Naive thymus-derived CD4-positive, alpha-beta T cell (primary cell): ENCODE measurements around the gene SPARC. TPM values are rescaled to one million over a fixed set of nuclear protein-coding genes. Genes with fewer than 3 reads are reported as not detected.
"Not testable (repeated sequence)": the region's sequence is repeated elsewhere in the genome, so short reads cannot be mapped to it uniquely, and the experiment has no call there.

Source experiments
- ATAC-seq: fragments of 150-1000 bp; cut with Tn5 transposase; 2 replicates; pipeline ENCODE4 v1.10.0; 2021; ENCODE audit warnings: mild to moderate bottlenecking, moderate library complexity
- CTCF ChIA-PET: fragments of 350-600 bp; sonication (Branson Sonifier 250); formaldehyde crosslinking; loops from one replicate; lab custom pipeline; 2021; ENCODE audit warnings: antibody characterized with exemption; lab: Charles Lee
- POLR2A ChIA-PET: fragments of 350-600 bp; sonication (Branson Sonifier 250); formaldehyde crosslinking; loops from one replicate; lab custom pipeline; 2021; ENCODE audit warnings: antibody characterized with exemption, inconsistent platforms; lab: Charles Lee
- DNase-seq, 9 donors: peaks; one replicate each; pipeline versions ENCODE4 v3.0.0 to v3.0.0-alpha.2; 2020 to 2022; ENCODE audit warnings: mixed read lengths in 1 of 9
- H3K27ac ChIP-seq: one replicate; pipeline ENCODE4 v1.7.0; 2013; ENCODE audit warnings: mild to moderate bottlenecking, low read depth, low read length, moderate library complexity
- H3K27me3 ChIP-seq, 2 donors: one replicate each; pipeline ENCODE4 v1.7.0; 2013; ENCODE audit warnings: low read length in 2 of 2, mild to moderate bottlenecking in 2 of 2, moderate library complexity in 2 of 2; ENCODE audit not compliant: control insufficient read depth in 2 of 2, insufficient read depth in 2 of 2
- H3K36me3 ChIP-seq, 3 experiments: 1 replicate in 2 of 3; 2 replicates in 1 of 3; pipeline ENCODE4 v1.7.0; 2013; ENCODE audit warnings: low read length in 3 of 3, mild to moderate bottlenecking in 3 of 3, moderate library complexity in 1 of 3; ENCODE audit not compliant: insufficient read depth in 3 of 3, control insufficient read depth in 2 of 3
- H3K4me1 ChIP-seq, 2 donors: one replicate each; pipeline ENCODE4 v1.7.0; 2013; ENCODE audit warnings: low read length in 2 of 2, mild to moderate bottlenecking in 2 of 2, moderate library complexity in 1 of 2; ENCODE audit not compliant: control insufficient read depth in 2 of 2, insufficient read depth in 2 of 2
- H3K4me3 ChIP-seq: 2 replicates; pipeline ENCODE4 v1.7.0; 2013; ENCODE audit warnings: mild to moderate bottlenecking, low read length
- H3K9me3 ChIP-seq, 3 experiments: 1 replicate in 2 of 3; 2 replicates in 1 of 3; pipeline ENCODE4 v1.7.0; 2013; ENCODE audit warnings: low read length in 3 of 3; ENCODE audit not compliant: control insufficient read depth in 2 of 3
- H3K27ac Mint-ChIP-seq, 9 donors: one replicate each; pipeline ENCODE4 v1.8.0; 2020 to 2022; ENCODE audit warnings: mixed read lengths in 9 of 9, mild to moderate bottlenecking in 8 of 9, moderate library complexity in 5 of 9, inconsistent platforms in 2 of 9
- H3K27me3 Mint-ChIP-seq, 5 donors: one replicate each; pipeline ENCODE4 v1.8.0; 2021 to 2022; ENCODE audit warnings: mixed read lengths in 5 of 5, mild to moderate bottlenecking in 1 of 5
- H3K36me3 Mint-ChIP-seq, 5 donors: one replicate each; pipeline ENCODE4 v1.8.0; 2020 to 2022; ENCODE audit warnings: mixed read lengths in 5 of 5, mild to moderate bottlenecking in 3 of 5, inconsistent platforms in 1 of 5
- H3K4me1 Mint-ChIP-seq, 7 donors: one replicate each; pipeline ENCODE4 v1.8.0; 2020 to 2022; ENCODE audit warnings: mixed read lengths in 7 of 7, mild to moderate bottlenecking in 3 of 7, inconsistent platforms in 1 of 7
- H3K4me3 Mint-ChIP-seq, 10 donors: one replicate each; pipeline ENCODE4 v1.8.0; 2020 to 2022; ENCODE audit warnings: mild to moderate bottlenecking in 10 of 10, mixed read lengths in 10 of 10, moderate library complexity in 6 of 10, inconsistent platforms in 2 of 10
- H3K9me3 Mint-ChIP-seq, 11 donors: one replicate each; pipeline ENCODE4 v1.8.0; 2020 to 2022; ENCODE audit warnings: mixed read lengths in 11 of 11, mild to moderate bottlenecking in 4 of 11, inconsistent platforms in 1 of 11, moderate library complexity in 1 of 11
- intact Hi-C, 2 donors: fragments of 100-400 bp; cut with micrococcal nuclease; formaldehyde crosslinking; loops; one replicate each; pipeline ENCODE4 v1.15.1; 2023
- polyA plus RNA-seq, 2 donors: library from polyadenylated mRNA; unstranded; fragments of 300-500 nt; fragmentation: Illumina TruSeq; gene quantifications; one replicate each; pipeline ENCODE4 v1.2.3, GENCODE V29; 2021
- total RNA-seq, 6 experiments: library from RNA in 5 of 6; stranded (reverse) in 5 of 6; gene quantifications; 1 replicate in 5 of 6; 2 replicates in 1 of 6; pipeline ENCODE4 v1.2.3 and lab custom pipeline; 2021 to 2026

The SPARC gene
- total and polyA plus RNA-seq, 7 experiments from 2014 or later, result 0.30 to 14.5 (median 0.62) TPM; not detected in 2

DNA sequence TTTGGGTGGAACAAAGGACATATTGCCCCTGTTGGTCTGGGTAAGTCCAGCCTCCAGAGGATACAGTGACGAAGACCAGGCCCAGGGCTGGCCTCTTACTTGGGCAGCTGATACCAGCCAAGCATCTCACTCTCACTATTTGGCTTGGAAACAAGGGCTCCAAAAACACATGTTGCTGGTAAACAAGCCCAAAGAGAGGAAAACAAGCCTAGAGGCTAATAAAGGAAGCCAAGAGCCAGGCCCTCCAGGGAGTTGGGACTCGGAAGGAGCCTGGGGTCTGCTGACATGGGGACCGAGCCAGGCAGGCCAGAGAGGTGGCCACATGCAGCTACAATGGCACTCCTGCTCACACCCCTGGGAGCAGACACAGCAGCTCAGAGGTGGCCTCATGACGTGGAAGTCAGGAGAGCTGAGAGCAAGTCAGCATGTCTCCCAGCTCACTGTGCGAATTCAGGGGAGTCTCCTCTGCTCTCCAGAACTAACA, 5.7 kb downstream of the SPARC start:
- no peak overlapping the region for H3K4me3 ChIP-seq
- DNase-seq (no peak), ATAC-seq (no peak)
- peaks cover 0 to 2% (median 1%) of the 10 kb centered on the region in 7 donors for H3K4me1 Mint-ChIP-seq
- no peak overlapping the region for H3K4me3 Mint-ChIP-seq
- intact Hi-C loops, result no loop called here
- H3K36me3 ChIP-seq, result no peaks in the 10 kb centered on the region
- CTCF ChIA-PET, result no interaction called here
- no peak overlapping the region for H3K27ac ChIP-seq
- no peaks in the 10 kb centered on the region for H3K36me3 Mint-ChIP-seq
- no peaks in the 10 kb centered on the region for H3K9me3 ChIP-seq
- H3K27me3 Mint-ChIP-seq, result peaks cover 9 to 32% (median 14%) of the 10 kb centered on the region in 5 donors
- peaks cover 0 to 2% (median 0%) of the 10 kb centered on the region in 11 donors for H3K9me3 Mint-ChIP-seq
- no peaks in the 10 kb centered on the region for H3K4me1 ChIP-seq
- peaks cover 0 to 4% of the 10 kb centered on the region in 2 donors for H3K27me3 ChIP-seq
- no peak overlapping the region for H3K27ac Mint-ChIP-seq
- POLR2A ChIA-PET, result no interaction called here

DNA sequence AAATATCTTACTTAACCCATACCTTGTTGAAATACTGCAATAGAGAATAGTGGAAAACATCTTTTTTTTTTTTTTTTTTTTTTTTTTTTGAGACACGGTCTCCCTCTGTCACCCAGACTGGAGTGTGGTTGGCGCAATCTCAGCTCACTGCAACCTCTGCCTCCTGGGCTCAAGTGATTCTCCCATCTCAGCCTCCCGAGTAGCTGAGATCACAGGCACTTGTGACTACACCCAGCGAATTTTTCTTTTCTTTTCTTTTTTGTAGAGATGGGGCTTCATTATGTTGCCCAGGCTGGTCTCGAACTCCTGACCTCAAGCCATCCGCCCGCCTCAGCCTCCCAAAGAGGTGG, 6.6 kb downstream of the SPARC start:
- CTCF ChIA-PET, result interaction anchor here (0.6 kb wide), 1 partner anchor 19 kb away, joined by 4 read pairs; no protein-coding TSS in a partner anchor
- ATAC-seq, H3K4me1 ChIP-seq, H3K36me3 Mint-ChIP-seq, H3K4me3 Mint-ChIP-seq, intact Hi-C loops, H3K27ac ChIP-seq, H3K27ac Mint-ChIP-seq, H3K9me3 Mint-ChIP-seq, H3K36me3 ChIP-seq, H3K9me3 ChIP-seq, H3K4me1 Mint-ChIP-seq, DNase-seq, H3K27me3 ChIP-seq, H3K4me3 ChIP-seq: not testable (repeated sequence)
- POLR2A ChIA-PET, result interaction anchor here (0.9 kb wide), 1 partner anchor 91 kb away, joined by 3 read pairs; no protein-coding TSS in a partner anchor
- peaks cover 4 to 25% (median 6%) of the 10 kb centered on the region in 5 donors for H3K27me3 Mint-ChIP-seq

GRCh38 chr5:151679421-151680155, 7.1 kb downstream of the SPARC start:
- no peaks in the 10 kb centered on the region for H3K27me3 ChIP-seq
- no peaks in the 10 kb centered on the region for H3K36me3 Mint-ChIP-seq
- ATAC-seq (no peak), DNase-seq (no peak)
- H3K4me3 ChIP-seq, result no peak overlapping the region
- intact Hi-C loops, result no loop called here
- H3K9me3 ChIP-seq, result no peaks in the 10 kb centered on the region
- no peak overlapping the region for H3K27ac ChIP-seq
- no peaks in the 10 kb centered on the region for H3K36me3 ChIP-seq
- H3K4me3 Mint-ChIP-seq, result no peak overlapping the region
- H3K27me3 Mint-ChIP-seq, result peaks cover 0 to 21% (median under 1%) of the 10 kb centered on the region in 5 donors
- no peaks in the 10 kb centered on the region for H3K4me1 ChIP-seq
- peaks cover 0 to 2% (median 0%) of the 10 kb centered on the region in 11 donors for H3K9me3 Mint-ChIP-seq
- ChIA-PET CTCF (interaction anchor here (0.6 kb wide), 1 partner anchor 18 kb away, joined by 4 read pairs; no protein-coding TSS in a partner anchor), POLR2A (interaction anchor here (0.9 kb wide), 1 partner anchor 92 kb away, joined by 3 read pairs; no protein-coding TSS in a partner anchor)
- H3K27ac Mint-ChIP-seq, result no peak overlapping the region
- H3K4me1 Mint-ChIP-seq, result peaks cover 0 to 3% (median 0%) of the 10 kb centered on the region in 7 donors

DNA sequence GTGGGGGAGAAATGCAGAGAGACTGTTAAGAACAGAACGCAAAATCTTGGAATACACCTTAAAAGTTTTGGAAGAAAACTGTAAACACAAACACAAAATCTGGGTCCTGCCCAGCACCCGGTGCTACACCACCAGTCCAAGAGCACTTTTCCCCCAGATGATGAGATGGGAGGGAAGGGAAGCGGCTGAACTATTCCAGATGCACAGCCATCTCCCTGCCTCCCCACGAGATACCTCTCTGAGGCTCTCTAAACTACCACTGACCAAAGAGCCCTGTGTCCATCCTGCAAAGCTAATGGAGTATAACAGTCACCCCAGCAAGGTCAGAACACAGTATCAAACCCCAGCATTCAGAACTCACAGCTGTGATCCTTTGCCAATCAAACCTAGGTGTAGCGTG, 8.0 kb downstream of the SPARC start:
- ATAC-seq (no peak), DNase-seq (no peak)
- ChIA-PET POLR2A (no interaction called here), CTCF (no interaction called here)
- H3K4me3 ChIP-seq, result no peak overlapping the region
- intact Hi-C loops, result no loop called here
- H3K4me1 Mint-ChIP-seq, result peaks cover 0 to 3% (median 0%) of the 10 kb centered on the region in 7 donors
- no peaks in the 10 kb centered on the region for H3K36me3 ChIP-seq
- H3K9me3 ChIP-seq, result no peaks in the 10 kb centered on the region
- no peak overlapping the region for H3K4me3 Mint-ChIP-seq
- peaks cover 0 to 2% (median 0%) of the 10 kb centered on the region in 11 donors for H3K9me3 Mint-ChIP-seq
- no peak overlapping the region for H3K27ac Mint-ChIP-seq
- peaks cover 0 to 14% (median 0%) of the 10 kb centered on the region in 5 donors for H3K27me3 Mint-ChIP-seq
- H3K27ac ChIP-seq, result no peak overlapping the region
- no peaks in the 10 kb centered on the region for H3K4me1 ChIP-seq
- no peaks in the 10 kb centered on the region for H3K36me3 Mint-ChIP-seq
- H3K27me3 ChIP-seq, result no peaks in the 10 kb centered on the region

DNA sequence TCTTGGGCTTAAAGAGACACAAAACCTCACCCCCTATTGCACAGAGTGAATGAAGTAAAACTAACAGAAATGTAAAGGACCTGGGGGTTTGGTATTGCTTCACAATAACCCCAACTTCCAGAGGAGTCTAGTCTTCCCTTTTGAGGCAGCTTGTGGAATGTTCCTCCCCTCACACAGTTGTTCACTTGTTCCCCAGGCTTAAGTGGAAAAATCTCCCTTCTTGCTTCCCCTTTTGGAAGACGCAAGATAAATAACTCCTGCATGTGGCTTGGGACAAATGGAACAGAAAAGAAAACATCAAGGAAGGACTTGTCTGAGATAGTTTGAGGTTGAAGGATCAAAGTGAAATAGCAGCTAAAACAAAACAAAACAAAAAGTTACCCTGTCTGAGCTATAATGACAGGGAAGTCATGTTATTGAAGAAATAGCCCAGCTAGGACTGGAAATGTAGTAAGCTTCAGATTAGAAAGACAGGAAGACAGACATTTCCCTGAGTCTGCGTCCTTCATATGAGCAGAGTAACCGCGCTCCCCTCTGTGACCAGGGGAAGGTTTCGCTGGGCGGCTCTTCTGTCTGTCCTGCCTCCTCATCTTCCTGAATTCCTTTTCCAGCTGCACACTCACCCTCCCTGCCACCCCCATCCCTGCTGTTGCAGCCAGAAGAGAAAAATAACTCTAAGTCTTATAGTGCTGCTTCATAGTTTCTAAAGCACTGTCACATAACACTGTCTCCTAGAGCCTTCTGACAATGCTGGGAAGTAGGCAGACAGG, 8.8 kb downstream of the SPARC start:
- ChIA-PET CTCF (no interaction called here), POLR2A (no interaction called here)
- DNase-seq (no peak), ATAC-seq (peak; percentile 24)
- no peak overlapping the region for H3K4me3 Mint-ChIP-seq
- no peak overlapping the region for H3K27ac Mint-ChIP-seq
- H3K9me3 Mint-ChIP-seq, result peaks cover 0 to 2% (median 0%) of the 10 kb centered on the region in 11 donors
- Histone ChIP-seq H3K4me3 (no peak overlapping the region), H3K27ac (no peak overlapping the region), H3K27me3 (no peaks in the 10 kb centered on the region), H3K4me1 (no peaks in the 10 kb centered on the region), H3K36me3 (no peaks in the 10 kb centered on the region), H3K9me3 (no peaks in the 10 kb centered on the region)
- intact Hi-C loops, result no loop called here
- peaks cover 0 to 8% (median 0%) of the 10 kb centered on the region in 5 donors for H3K27me3 Mint-ChIP-seq
- H3K36me3 Mint-ChIP-seq, result no peaks in the 10 kb centered on the region
- peaks cover 0 to 3% (median 0%) of the 10 kb centered on the region in 7 donors for H3K4me1 Mint-ChIP-seq

GRCh38 chr5:151676719-151677118, 10.0 kb downstream of the SPARC start:
- no peak for DNase-seq
- no peak overlapping the region for H3K27ac Mint-ChIP-seq
- Histone ChIP-seq H3K27ac (no peak overlapping the region), H3K27me3 (no peaks in the 10 kb centered on the region), H3K36me3 (no peaks in the 10 kb centered on the region), H3K4me1 (no peaks in the 10 kb centered on the region), H3K4me3 (no peak overlapping the region), H3K9me3 (no peaks in the 10 kb centered on the region)
- H3K36me3 Mint-ChIP-seq, result no peaks in the 10 kb centered on the region
- intact Hi-C loops, result no loop called here
- no peak overlapping the region for H3K4me3 Mint-ChIP-seq
- H3K4me1 Mint-ChIP-seq, result peaks cover 0 to 3% (median 0%) of the 10 kb centered on the region in 7 donors
- no peak for ATAC-seq
- H3K9me3 Mint-ChIP-seq, result no peaks in the 10 kb centered on the region
- CTCF ChIA-PET, result interaction anchor here (0.6 kb wide), 1 partner anchor 423 kb away, joined by 4 read pairs; no protein-coding TSS in a partner anchor
- POLR2A ChIA-PET, result no interaction called here
- H3K27me3 Mint-ChIP-seq, result peaks cover 0 to 8% (median 0%) of the 10 kb centered on the region in 5 donors
